Measurements from ENCODE around the gene DNHD1.

Gene DNHD1

DNA sequence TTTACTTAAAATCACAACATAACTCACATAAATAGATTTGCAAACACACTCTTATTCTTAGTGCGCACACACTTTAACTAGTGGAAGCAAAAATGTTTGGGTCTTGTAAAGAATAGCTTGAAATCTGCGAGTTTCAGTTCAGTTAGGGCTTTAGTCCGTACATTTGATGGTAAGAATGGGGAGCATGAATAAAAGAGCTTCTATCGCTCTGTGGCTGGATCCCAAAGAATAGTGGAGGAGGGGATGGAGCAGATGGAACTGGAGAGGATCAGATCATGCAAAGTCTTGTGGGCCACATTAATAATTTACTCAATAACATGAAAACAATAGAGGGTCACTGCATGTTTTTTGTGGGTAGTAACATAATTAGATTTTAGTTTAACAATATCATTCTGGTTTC lies 44.3 kb downstream of the DNHD1 start:
- POLR2A ChIA-PET, result interaction anchor here (0.7 kb wide), 1 partner anchor 12 kb away, joined by 3 read pairs; no protein-coding TSS in a partner anchor

DNA sequence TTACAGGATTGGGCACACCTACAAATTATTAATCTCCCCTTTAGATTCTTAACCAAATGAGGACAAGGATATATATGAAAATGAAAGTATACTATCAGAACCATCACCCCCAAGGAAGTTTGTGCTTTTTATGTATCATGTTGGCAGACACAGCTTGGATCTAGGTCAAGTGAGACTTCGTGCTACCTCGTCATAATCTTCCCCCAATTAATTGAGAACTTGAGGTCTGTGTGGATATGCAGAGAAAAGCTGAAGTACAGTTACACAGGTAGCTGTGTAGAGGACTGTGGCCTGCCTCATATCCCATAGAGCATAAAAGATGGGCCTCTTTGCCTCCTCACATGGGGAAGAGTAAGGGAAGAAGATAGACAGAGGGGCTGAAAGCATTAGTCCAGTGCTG lies 45.6 kb downstream of the DNHD1 start:
- TF ChIP-seq SUZ12 (IDR thresholded peaks at IDR 0.05) (no peak), FOXK2 (IDR thresholded peaks at IDR 0.05) (no peak)
- ChIA-PET CTCF (no interaction called here), POLR2A (no interaction called here)
- DNase-seq (ENCODE audit: extremely low spot score), result no peak

More for the DNA sequence above, 44.3 kb downstream of the DNHD1 start:
- TF ChIP-seq FOXM1 (IDR thresholded peaks at IDR 0.05; ENCODE audit: borderline replicate concordance) (no peak), ZNF384 (IDR thresholded peaks at IDR 0.05) (no peak), ARNT (IDR thresholded peaks at IDR 0.05) (no peak)
- no peak for DNase-seq (ENCODE audit: extremely low spot score)
- CTCF ChIA-PET, result interaction anchor here (1.7 kb wide), 1 partner anchor 10 kb away, joined by 8 read pairs; no protein-coding TSS in a partner anchor

DNA sequence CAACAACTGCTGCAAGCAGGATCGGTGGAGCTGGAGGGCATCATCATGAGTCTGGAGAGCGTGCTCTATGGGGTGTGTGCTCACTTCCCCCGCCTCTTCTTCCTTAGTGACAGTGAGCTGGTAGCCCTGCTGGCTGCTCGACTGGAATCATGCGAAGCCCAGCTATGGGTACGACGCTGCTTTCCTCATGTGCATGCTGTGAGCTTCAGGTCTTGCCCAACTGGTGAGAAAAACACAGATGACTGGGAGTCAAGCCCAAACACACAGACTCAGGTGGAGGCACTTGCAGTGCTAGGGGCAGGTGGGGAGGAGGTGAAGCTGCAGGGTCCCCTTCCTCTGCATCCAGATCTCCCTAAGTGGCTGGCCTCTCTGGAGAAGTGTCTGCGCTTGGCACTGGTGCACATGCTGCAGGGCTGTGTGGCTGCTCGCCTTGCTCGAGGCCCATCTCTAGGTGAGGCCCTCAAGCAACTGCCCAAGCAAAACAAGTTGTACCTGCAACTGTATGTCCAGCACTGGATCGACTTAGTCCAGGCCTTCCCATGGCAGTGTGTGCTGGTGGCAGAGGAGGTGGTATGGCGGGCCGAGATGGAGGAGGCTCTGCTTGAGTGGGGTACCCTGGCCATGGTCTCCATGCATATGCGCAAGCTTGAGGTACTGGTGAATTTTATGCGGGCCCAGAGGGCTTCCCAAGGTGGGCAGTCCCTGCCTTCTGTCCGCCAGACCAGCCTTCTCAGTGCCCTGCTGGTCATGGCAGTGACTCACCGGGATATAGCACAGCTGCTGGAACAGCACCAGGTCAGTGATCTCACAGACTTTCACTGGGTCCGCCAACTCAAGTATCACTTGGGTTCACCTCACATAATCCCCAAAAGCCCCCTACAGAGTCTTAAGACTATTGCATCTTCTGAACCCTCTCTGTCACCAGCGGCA lies 48.1 kb downstream of the DNHD1 start:
- POLR2A ChIA-PET, result interaction anchor here (0.7 to 1.4 kb wide), 2 partner anchors 41 to 138 kb away, joined by 3 to 4 read pairs; partner anchors contain the start of gene MRPL17
- no peak for TF ChIP-seq LEF1 (IDR thresholded peaks at IDR 0.05; ENCODE audit: borderline replicate concordance)
- no peak for TF ChIP-seq TARDBP (IDR thresholded peaks at IDR 0.05)
- TF ChIP-seq ZNF384 (IDR thresholded peaks at IDR 0.05), result no peak
- no peak for TF ChIP-seq FOXM1 (IDR thresholded peaks at IDR 0.05; ENCODE audit: borderline replicate concordance)
- no peak for TF ChIP-seq ELF4 (IDR thresholded peaks at IDR 0.05)
- no peak for TF ChIP-seq L3MBTL2 (conservative IDR thresholded peaks at IDR 0.05)
- no peak for TF ChIP-seq HDGF (IDR thresholded peaks at IDR 0.05; ENCODE audit: borderline replicate concordance)
- no peak for TF ChIP-seq CTBP1 (IDR thresholded peaks at IDR 0.05; ENCODE audit: borderline replicate concordance)
- no peak for TF ChIP-seq FOXA1 (IDR thresholded peaks at IDR 0.05)
- TF ChIP-seq NFRKB (IDR thresholded peaks at IDR 0.05), result no peak
- no peak for TF ChIP-seq FOXK2 (IDR thresholded peaks at IDR 0.05)
- TF ChIP-seq, protein P1, sequence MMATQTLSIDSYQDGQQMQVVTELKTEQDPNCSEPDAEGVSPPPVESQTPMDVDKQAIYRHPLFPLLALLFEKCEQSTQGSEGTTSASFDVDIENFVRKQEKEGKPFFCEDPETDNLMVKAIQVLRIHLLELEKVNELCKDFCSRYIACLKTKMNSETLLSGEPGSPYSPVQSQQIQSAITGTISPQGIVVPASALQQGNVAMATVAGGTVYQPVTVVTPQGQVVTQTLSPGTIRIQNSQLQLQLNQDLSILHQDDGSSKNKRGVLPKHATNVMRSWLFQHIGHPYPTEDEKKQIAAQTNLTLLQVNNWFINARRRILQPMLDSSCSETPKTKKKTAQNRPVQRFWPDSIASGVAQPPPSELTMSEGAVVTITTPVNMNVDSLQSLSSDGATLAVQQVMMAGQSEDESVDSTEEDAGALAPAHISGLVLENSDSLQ (IDR thresholded peaks at IDR 0.05), result no peak
- TF ChIP-seq BHLHE40 (IDR thresholded peaks at IDR 0.05; ENCODE audit: borderline replicate concordance), result no peak
- TF ChIP-seq ARNT (IDR thresholded peaks at IDR 0.05), result no peak
- TF ChIP-seq SUZ12 (IDR thresholded peaks at IDR 0.05), result no peak
- no peak for TF ChIP-seq SP1 (IDR thresholded peaks at IDR 0.05)
- CTCF ChIA-PET, result no interaction called here
- DNase-seq (ENCODE audit: extremely low spot score), result no peak

DNA sequence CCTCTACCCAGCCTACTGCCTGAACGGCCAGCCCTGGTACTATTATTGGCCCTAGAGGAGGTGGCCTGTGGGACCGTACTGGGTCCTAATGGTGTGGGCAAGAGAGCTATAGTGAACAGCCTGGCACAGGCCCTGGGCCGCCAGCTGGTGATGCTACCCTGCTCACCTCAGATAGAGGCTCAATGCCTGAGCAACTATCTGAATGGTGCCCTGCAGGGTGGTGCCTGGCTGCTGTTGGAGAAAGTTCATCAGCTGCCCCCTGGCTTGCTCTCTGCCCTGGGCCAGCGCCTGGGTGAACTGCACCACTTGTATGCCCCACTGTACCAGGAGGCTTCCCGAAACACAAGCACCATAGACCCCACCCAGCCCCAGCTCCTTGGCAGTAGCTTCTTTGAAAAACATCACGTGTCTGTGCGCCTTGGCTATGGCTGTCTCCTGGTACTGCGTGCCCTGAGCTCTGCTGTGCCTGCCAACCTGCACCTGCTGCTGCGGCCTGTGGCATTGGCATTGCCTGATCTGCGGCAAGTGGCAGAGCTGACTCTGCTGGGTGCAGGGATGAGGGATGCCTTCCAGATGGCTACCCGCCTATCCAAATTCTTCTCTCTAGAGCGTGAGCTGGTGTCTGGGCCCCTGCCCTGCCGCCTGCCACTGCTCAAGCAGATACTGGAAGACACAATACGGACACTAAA lies 49.0 kb downstream of the DNHD1 start:
- ChIA-PET CTCF (interaction anchor here (0.6 kb wide), 1 partner anchor 1358 kb away, joined by 3 read pairs; no protein-coding TSS in a partner anchor), POLR2A (interaction anchor here (0.7 kb wide), 1 partner anchor 137 kb away, joined by 3 read pairs; the partner anchor contains the start of gene MRPL17)
- DNase-seq (ENCODE audit: extremely low spot score), result no peak
- no peak for TF ChIP-seq NFRKB (IDR thresholded peaks at IDR 0.05)

DNA sequence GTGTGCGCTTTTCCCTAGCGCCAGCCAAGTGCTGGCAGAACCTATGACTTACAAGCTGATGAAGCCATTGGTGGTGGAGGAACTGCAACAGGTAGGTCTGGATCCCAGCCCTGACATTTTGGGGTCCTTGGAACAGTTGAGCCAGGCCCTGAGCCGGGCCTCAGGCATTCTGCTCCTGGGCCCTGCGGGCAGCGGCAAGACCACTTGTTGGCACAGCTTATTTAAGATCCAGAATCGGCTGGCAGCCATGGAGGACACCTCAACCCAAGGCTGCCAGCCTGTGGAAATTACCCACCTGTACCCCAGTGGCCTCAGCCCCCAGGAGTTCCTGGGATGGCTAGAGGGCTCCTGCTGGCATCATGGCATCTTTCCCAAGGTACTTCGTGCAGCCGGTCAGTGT lies 49.7 kb downstream of the DNHD1 start:
- no peak for DNase-seq (ENCODE audit: extremely low spot score)
- CTCF ChIA-PET, result interaction anchor here (0.6 kb wide), 1 partner anchor 1359 kb away, joined by 3 read pairs; no protein-coding TSS in a partner anchor
- POLR2A ChIA-PET, result no interaction called here
- TF ChIP-seq ELF4 (IDR thresholded peaks at IDR 0.05), result no peak

DNA sequence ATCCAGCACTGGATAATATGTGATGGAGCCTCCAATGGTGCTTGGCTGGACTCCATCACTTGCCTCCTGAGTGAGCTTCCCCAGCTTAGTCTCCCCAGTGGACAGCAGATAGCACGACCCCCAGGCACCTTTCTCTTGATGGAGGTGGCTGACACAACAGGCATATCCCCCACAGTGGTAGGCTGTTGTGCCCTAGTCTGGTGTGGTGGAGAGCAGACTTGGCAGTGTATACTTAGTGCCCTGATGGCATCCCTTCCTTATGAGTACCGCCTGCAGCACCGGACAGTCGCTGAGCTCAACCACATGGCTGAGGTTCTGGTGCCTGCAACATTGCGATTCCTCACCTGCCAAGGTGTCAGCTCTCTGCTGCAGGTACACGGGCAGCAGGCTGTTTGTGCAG lies 50.1 kb downstream of the DNHD1 start:
- DNase-seq (ENCODE audit: extremely low spot score), result no peak
- TF ChIP-seq FOXK2 (IDR thresholded peaks at IDR 0.05), result no peak
- TF ChIP-seq TARDBP (IDR thresholded peaks at IDR 0.05), result no peak
- TF ChIP-seq FOXM1 (IDR thresholded peaks at IDR 0.05; ENCODE audit: borderline replicate concordance), result no peak
- TF ChIP-seq, protein P1 (IDR thresholded peaks at IDR 0.05), result no peak
- TF ChIP-seq LEF1 (IDR thresholded peaks at IDR 0.05; ENCODE audit: borderline replicate concordance), result no peak
- TF ChIP-seq CTBP1 (IDR thresholded peaks at IDR 0.05; ENCODE audit: borderline replicate concordance), result no peak
- no peak for TF ChIP-seq BHLHE40 (IDR thresholded peaks at IDR 0.05; ENCODE audit: borderline replicate concordance)
- TF ChIP-seq ELF4 (IDR thresholded peaks at IDR 0.05), result no peak
- no peak for TF ChIP-seq SP1 (IDR thresholded peaks at IDR 0.05)
- no peak for TF ChIP-seq NFRKB (IDR thresholded peaks at IDR 0.05)
- no peak for TF ChIP-seq SUZ12 (IDR thresholded peaks at IDR 0.05)
- no peak for TF ChIP-seq HDGF (IDR thresholded peaks at IDR 0.05; ENCODE audit: borderline replicate concordance)
- no peak for TF ChIP-seq FOXA1 (IDR thresholded peaks at IDR 0.05)
- no peak for TF ChIP-seq ARNT (IDR thresholded peaks at IDR 0.05)
- ChIA-PET CTCF (no interaction called here), POLR2A (no interaction called here)

DNA sequence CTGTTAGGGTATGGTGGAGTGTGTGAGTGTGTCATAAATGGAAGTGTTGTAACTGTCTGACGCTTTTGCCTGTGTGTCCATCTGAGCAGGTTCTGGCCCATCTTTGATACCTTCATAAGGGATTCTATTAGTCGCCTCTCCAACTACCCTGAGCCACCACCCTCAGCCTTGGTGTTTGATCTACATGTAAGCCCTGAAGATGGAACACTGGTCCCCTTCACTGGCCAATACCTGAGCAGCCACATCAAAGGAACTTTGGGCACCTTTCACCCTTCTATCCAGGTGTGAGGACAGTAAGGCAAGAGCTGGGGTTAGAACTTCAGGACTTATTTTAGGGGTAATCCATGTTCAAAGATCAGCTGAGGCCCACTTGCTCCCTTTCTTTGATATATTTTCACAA lies 51.0 kb downstream of the DNHD1 start:
- DNase-seq (ENCODE audit: extremely low spot score), result no peak
- CTCF ChIA-PET, result no interaction called here
- POLR2A ChIA-PET, result no interaction called here
- TF ChIP-seq ARNT (IDR thresholded peaks at IDR 0.05), result no peak
- TF ChIP-seq NFRKB (IDR thresholded peaks at IDR 0.05), result no peak
- TF ChIP-seq, protein P1 (IDR thresholded peaks at IDR 0.05), result no peak
- no peak for TF ChIP-seq SP1 (IDR thresholded peaks at IDR 0.05)
- no peak for TF ChIP-seq HDGF (IDR thresholded peaks at IDR 0.05; ENCODE audit: borderline replicate concordance)
- no peak for TF ChIP-seq TARDBP (IDR thresholded peaks at IDR 0.05)
- no peak for TF ChIP-seq FOXA1 (IDR thresholded peaks at IDR 0.05)
- no peak for TF ChIP-seq BHLHE40 (IDR thresholded peaks at IDR 0.05; ENCODE audit: borderline replicate concordance)
- no peak for TF ChIP-seq FOXK2 (IDR thresholded peaks at IDR 0.05)
- TF ChIP-seq CTBP1 (IDR thresholded peaks at IDR 0.05; ENCODE audit: borderline replicate concordance), result no peak
- TF ChIP-seq FOXM1 (IDR thresholded peaks at IDR 0.05; ENCODE audit: borderline replicate concordance), result no peak
- no peak for TF ChIP-seq ELF4 (IDR thresholded peaks at IDR 0.05)
- TF ChIP-seq LEF1 (IDR thresholded peaks at IDR 0.05; ENCODE audit: borderline replicate concordance), result no peak
- TF ChIP-seq L3MBTL2 (conservative IDR thresholded peaks at IDR 0.05), result no peak
- TF ChIP-seq ZNF384 (IDR thresholded peaks at IDR 0.05), result no peak
- no peak for TF ChIP-seq SUZ12 (IDR thresholded peaks at IDR 0.05)

All from HEK293T (cell line).